ENCODE data around the gene FAM118A.
A peak's percentile ranks its signal among the peaks of the same experiment; 100 is the strongest.
"Not testable (repeated sequence)": the region's sequence is repeated elsewhere in the genome, so short reads cannot be mapped to it uniquely, and the experiment has no call there.

The FAM118A gene

DNA sequence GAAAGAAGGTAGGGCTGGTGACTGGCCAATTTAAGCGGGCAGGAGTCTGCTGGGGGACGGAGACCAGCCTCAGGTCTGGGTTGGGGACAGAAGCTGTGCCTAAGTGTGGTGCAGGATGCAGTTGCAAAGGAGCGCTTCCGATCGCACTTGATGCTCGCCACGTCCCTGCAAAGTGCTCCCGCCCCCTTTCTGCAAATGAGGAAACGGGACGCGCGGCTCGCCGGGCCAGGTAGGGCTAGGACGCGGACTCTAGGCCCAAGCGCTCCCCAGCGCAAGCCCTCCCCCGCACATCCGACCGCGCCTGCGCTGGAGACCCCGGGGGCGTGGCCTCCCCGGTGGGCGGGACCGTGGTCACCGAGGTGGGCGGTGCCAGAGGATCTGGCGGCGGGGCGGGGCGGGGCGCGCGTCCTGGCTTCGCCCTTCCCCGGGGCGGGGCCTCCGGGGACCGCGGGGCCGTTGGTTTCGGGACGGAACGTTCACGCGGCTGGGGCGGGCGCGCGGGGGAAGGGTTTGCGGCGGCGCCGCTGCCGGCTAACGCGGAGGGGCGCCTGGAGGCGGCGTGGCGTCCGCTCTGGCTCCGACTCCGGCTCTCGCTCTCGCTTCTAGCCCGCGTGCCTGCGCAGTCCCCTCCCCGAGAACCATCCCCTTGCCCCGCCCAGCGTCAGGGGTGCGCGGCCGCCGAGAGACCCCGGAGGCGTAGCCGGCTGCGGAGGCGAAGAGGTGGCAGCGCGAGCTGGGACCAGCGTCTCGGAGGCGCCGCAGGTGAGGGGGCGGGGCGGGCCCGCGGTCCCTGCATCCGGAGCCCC is at the start of gene FAM118A:
Gene FAM118A (plus strand): TSS at position 513 of the 806 bp plus-strand sequence. CDS start 12,446 bp downstream, outside the sequence.
- DNase-seq (peak; percentile 98), ATAC-seq (peak; percentile 85)

DNA sequence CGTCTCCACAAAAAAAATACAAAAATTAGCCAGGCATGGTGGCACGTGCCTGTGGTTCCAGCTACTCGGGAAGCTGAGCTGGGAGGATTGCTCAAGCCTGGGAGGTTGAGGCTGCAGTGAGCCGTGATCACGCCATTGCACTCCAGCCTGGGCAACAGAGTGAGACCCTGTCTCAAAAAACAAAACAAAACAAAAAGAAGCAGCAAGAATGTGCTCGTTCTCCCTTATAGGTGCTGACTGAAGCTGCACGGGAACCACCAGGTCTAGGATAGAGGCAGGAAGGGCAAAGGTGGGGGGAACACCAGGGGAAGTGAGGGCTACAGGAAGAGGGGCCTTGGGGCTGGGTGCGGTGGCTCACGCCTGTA is 49.4 kb upstream of the FAM118A start:
- not testable (repeated sequence) for ATAC-seq

DNA sequence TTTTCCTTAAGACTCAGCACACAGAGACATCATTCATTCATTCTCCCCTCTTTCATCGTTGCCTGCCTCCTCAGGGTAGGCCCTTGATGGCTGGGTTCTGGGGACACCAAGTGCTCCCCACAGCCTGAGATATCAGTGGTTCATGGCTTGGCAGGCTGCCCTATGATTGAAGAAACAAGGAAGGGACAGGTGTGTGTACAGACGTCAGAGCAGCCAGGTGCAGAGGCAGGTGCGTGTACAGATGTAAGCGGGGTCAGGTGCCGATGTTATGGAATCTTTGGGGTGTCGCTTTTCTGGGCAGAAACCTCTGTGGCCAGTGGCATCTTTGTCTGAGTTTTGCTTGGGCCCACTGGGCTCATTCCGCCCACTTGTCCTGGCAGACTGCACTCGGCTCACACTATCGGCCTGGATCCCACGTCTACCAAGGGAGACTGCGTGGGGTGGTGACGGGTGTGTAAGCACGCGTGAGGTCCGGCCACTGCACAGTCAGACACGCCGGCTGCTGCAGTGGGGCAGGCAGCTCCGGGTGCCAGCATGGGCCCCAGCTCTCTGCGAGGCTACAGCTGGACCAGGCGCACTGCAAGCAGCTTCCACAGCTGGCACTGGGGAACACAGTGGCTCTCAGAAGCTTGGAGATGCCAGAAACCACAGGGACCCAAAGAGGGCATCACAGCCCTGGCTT is 48.2 kb upstream of the FAM118A start:
- ATAC-seq = no peak
- DNase-seq = no peak

More for the DNA sequence above, 49.4 kb upstream of the FAM118A start:
- DNase-seq = not testable (repeated sequence)

DNA sequence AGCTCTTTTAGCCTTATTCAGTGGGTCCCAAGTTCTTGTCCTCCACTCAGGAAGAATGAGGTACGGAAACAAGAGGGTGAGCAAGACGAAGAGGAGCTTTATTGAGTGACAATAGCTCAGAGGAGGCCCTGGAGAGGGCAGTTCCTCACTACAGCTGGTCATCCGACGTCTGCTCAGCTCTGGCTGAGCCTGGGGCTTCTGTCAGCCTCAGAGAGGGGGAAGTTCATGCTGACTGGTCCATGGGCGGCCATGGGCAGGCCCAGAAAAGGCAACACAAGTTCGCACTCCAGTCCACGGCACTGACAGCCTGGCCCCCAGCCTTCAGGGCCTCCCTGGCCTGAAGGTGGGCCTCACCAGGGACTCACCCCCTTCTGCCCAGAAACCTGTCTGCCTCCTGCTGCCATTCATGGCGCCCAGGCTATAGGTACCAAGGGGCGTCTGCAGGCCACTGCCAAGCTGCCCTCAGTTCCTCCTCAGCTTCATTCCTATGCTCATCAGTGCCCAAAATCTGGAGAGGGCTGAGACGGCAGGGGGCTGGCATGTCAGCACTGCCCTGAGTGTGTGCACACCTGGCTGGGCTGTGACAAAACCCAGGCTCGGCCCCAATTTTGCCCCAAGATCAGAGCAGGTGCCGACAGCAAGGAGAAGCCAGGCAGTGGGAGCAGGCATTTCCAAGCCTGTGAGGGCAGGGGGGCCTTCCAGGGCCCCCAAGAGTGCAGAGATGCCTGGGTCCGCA is 47.4 kb upstream of the FAM118A start:
- ATAC-seq = no peak

DNA sequence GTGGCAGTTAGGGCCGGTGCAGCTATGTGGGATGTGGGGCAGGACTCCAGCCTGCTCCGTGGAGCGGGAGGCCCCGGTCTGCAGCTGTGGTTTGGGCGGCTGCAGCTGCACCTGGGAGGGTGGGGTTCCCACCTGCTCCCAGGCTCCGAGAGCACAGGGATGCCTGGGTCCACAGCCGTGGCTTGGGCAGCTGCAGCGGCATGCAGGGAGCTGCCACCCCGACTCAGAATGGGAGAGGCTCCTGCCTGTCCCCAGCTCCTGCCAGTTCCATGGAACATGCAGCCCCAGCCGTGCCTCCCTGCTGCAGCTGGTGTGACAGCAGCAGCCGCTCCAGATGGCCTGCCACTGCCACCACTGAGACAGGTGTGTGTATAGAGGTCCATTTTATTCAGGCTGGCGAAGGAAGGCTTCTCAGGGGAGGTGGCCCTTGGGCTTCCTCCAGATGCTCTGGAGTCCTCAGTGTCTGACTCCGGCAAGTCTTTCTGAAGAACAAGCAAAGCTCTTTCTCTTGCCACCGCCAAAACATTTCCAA is 46.7 kb upstream of the FAM118A start:
- DNase-seq (no peak), ATAC-seq (peak; percentile 20)

More for the DNA sequence above, 47.4 kb upstream of the FAM118A start:
- no peak for DNase-seq

DNA sequence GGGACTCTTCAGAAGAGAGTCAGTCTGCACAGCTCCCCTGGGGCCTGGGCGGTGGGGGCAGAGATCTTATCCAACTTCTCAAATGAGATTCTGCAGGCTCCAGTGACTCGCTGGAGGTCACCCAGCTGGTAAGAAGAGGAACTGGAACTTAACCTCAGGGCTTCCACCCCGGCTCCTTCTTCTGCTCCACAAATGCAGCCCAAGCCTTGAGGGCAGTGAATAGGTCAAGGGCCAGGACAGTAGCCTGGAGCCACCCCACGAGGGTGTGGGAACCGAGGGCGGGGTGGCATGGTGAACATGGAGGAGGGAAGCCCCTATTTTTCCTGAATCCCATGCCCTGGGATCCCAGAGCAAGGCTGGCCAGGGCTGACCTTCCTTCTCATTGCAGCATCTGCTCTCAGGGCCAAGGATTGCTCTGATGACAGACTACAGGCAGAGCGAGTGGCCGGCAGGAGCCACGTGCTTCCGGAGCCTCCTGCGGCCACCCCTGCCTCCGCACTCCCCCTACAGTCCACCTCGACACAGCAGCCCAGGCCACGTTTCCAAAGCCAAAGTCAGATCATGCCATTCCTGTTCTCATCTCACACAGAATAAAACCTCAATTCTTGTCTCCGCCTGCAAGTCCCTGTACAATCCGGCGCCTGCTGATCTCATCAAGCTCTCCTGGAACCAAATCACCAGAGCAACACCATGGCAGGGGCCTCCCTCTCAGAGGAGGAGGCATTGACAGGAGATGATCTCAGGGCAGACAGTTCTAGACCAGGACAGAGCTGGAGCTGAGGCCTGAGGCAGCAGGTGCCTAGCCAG is 46.1 kb upstream of the FAM118A start:
- peak; percentile 34 for DNase-seq
- ATAC-seq = peak; percentile 53

DNA sequence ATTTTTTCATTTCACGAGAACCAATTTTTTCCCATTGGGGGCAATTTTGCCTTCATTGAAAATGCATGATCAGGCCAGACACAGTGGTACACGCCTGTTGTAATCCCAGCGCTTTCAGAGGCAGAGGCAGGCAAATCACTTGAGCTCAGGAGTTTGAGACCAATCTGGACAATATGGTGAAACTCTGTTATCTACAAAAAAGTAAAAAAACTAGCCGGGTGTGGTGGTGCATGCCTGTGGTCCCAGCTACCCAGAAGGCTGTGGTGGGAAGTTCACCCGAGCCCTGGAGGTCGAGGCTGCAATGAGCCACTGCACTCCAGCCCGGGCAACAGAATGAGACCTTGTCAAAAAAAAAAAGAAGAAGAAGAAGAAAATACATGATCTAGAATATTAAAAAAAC is 44.2 kb upstream of the FAM118A start:
- ATAC-seq (no peak), DNase-seq (no peak)

DNA sequence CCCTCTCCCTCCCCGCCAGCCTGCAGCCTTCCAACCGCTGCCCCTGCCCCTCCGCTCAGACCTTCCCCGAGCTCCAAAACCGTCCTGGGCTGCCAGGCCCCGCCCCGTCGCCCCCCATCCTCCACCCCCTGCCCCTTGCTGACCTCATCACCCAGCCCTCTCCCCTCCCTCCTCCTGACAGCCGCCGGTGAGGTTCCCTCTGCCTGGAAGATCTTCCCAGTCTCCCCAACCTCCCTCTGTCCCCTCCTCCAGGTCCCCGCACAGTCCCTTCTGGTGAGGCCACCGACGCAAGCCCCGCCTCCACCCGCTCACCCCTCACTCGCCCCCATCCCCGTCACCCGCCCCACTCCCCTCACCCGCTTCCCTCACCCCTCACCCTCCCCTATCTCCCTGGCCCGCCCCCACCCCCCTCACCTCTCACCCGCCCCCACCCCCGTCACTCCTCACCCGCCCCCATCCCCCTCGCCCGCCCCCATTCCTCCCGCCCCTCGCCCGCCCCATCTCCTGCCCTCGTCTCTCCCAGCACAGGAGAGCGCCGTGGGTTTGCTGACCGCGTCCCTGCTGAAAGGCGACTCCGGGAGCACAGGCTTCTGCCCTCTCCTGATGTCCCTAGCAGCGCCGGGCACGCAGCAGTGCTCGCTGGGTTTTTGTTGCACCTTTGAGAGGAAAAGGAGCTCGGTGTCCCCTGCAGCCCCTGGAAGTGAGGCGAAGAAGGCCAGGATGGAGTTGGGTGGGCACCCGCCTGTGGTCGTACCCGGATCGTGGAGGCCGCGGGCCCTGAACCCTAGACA is 41.4 kb upstream of the FAM118A start:
- no peak for ATAC-seq
- DNase-seq = no peak

DNA sequence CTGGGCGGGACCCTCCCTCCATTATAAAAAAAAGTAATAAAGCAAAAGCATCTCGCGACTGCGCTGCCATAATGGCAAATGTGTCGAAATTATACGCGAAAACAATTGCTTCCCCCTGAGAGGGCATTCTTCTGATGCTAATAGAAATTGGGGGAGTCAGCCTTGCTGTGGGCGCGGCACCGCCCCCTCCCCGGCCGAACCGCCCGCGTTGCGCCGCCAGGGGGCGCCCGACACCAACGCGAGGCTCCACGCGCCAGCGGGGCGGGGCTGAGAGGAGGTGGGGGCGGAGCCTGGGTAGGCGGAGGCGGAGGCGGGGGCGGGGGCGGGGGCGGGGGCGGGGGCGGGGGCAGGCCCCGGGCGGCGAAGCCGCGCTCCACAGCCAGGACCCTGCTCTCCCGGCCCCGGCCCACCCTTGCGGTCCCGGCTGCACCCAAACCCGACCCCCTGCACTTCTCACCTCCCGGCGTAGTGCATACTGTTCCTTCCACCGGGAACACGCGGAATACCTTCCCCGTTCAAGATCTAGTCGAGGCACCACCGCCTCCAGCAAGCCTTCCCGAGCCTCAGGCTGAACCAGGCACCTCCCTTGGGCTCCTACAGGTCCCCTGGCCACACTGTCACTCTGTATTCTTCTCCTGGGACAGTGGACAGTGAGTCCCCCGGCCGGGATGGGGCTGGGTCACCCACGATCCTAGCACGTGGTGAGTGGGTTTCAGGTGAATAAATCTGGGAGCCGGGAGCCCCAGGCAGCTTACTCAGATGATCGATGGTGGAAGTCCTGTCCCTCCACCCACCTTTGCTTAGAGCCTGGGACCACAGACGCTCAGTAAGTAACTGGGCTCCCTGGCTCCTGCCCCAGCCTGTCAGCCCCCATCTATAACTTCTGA is 40.5 kb upstream of the FAM118A start:
- ATAC-seq (peak; percentile 87), DNase-seq (peak; percentile 89)

DNA sequence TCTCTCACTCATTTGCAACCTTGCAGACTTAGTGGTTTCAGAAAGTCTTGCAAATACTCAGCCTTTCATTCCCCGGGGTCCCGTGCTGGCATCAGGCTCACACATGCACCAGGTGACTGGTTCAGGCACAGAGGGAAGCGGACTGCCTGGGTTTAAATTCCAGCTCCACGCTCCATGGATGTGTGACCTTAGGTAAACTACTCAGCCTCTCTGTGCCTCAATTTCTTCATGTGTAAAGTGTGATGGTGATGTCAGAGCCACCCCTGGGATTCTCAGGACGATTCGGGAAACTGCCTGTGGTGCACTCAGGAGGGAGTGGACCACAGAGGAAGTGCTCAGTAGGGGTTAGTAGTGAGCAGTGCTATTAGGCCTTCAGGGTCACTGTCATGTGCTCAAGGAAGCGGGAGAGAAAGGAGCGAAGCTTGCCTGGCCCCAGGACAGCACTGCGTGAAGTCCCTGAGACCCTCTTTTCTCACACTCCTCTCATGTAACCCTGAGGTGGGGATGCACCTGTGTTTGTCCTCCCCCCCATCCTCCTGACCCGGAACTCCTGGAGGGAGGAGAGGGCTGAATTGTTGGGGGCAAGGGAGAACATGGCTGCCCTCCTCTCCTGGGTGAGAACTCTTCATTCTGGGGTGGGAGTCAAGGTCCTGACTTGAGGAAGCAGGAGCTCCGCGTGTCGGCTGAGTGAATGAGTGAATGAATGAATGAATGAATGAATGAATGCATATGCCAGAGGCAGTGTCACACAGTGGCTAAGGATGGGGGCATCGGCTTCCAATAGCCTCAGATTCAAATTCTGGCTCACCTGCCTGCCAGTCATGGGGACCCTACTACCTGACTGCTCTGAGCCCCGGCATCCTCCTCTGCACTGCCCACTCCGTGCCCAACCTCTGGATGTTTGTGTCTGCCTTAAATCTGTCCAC is 39.4 kb upstream of the FAM118A start:
- ATAC-seq = no peak

DNA sequence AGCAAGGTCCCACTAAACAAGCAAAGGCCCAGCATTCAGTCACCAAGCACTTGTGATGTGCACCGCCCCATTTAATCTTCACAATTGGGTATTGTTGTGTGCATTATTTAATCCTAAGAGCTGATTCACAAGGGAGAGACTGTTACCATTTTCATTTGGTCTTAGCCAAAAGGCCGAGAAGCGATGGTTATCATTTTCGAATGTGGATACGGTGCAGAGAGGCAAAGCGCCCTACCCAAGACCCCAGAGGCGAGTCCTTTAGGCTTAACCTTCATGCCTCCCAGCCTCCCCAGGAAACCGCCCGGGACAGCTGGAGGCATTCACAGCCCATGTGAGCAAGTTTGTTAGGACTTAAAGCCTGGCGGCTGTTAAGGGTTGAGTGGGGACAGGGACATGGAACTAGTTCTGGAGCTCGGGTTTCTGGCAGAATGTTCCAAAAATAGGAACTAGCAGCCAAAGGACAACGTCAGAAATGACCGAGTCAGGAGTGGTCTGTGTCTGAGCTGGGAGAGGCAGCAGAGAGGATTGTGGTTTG is 38.0 kb upstream of the FAM118A start:
- DNase-seq (no peak), ATAC-seq (no peak)

More for the DNA sequence above, 39.4 kb upstream of the FAM118A start:
- no peak for DNase-seq

DNA sequence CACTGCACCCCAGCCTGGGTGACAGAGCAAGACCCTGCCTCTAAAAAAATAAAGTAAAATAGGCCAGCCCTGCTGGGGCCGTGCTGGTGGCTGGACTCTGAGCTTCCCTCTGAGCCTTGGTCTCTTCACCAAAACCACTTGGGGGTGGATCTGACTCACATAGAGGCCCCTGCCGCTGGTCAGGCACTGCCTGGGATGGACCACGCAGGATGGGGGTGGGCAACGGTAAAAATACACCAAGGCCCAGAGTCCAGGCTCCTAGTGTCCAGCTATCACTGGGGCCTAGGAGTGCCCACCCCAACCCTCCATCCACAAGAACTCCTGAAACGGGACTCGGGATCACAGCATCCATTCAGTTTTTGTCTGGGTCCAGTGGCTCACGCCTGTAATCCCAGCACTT is 37.2 kb upstream of the FAM118A start:
- DNase-seq (no peak), ATAC-seq (no peak)

DNA sequence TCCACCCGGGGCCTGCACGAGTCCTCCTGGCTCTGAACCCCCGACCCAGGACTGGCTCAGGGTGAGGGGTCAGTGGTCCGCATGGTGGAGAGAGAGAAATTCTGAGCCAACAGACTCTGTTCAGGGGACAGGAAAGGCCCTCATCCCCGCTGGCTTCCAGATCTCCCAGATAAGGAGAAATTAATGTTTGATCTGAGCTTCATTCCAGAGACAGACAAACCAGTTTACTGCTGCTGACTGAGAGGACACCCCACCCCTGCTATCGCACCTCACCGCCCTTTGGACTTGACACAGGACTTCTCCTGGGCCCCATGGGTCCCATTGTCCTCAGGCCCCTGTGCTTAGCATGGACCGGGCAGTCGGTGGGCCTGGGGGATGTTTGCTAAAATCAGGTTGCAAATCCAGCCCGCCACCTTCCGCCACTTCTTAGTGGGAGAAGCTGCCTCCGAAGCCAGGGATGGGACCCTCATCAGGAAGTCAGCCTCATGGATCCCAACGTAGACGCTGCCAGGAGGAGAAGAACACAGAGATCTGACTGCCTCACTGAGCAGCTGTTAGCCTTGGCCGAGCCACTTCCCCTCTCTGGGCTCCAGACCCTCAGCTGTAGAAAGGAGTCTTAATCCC is 36.2 kb upstream of the FAM118A start:
- DNase-seq = no peak
- no peak for ATAC-seq

DNA sequence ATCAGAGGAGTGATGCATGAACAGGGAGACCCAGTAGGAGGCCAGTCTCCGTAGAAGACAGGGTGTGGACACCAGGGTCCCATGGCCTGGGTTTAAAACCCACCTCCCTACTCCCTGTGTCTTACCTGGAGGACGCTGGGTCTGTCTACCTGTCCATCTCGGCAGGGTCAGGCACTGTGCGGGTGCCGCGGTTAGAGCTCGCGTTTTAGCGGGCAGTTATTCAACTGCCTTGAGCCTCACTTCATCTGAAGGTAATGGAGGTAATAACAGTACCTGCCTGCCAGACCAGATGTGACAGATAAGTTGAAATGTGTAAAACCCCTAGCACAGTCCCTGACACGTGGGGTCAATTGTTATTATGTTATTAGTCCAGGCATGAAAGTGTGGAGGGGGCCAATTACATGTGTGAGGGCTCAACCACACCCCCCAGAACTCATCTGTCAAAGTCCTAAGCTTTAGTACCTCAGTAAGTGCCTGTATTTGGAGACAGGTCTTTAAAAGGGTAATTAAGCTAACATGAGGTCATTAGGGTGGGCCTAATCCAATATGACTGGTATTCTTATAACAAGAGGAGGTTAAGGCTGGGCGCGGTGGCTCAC is 33.1 kb upstream of the FAM118A start:
- DNase-seq = no peak
- ATAC-seq = no peak

DNA sequence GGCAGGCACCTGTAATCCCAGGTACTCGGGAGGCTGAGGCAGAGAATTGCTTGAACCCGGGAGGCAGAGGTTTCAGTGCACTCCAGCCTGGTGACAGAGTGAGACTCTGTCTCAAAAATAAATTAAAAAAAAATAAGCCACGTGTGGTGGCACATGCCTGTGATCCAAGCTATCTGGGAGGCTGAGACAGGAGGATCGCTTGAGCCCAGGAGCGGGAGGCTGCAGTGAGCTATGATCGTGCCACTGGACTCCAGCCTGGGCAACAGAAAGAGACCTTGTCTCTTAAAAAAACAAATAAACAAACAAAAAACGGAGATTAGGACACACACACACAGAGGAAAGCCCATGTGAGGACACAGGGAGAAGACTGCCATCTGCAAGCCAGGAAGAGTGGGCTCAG is 32.0 kb upstream of the FAM118A start:
- not testable (repeated sequence) for DNase-seq, ATAC-seq

DNA sequence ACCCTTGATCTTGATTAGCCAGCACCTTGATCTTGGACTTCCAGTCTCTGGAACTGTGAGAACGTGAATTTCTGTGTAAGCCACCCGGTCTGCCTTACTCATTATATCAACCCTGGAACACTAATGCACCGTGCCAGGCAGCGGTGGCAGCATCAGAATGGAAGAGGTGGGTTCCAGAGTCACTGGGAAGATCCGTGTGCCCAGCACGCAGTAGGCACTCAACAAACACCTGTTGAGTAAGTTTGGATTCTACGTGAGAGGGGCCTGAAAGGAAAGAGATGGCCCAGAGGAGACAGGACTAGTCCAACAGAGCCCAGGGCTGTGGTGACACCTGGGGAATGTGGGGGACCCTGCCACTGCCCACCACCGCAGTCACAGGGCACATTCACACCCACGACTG is 31.6 kb upstream of the FAM118A start:
- ATAC-seq (no peak), DNase-seq (no peak)

DNA sequence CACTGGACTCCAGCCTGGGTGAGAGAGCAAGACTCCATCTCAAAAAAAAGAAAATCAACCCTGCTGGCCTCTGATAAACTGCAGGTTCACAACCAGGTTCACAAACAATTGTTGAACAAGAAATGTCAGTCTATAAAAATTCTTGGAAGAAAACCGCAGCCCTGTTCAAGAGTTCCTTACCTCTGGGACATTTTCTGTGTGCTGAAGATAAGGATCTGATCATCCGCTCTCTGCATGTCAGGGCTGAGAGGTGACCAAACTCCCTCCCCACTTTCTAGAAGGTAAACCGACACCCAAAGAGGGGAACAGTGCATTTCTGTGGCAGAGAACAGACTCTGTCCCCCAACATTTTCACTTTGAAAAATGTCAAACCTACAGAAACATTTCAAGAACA is 29.1 kb upstream of the FAM118A start:
- ATAC-seq = no peak
- no peak for DNase-seq

DNA sequence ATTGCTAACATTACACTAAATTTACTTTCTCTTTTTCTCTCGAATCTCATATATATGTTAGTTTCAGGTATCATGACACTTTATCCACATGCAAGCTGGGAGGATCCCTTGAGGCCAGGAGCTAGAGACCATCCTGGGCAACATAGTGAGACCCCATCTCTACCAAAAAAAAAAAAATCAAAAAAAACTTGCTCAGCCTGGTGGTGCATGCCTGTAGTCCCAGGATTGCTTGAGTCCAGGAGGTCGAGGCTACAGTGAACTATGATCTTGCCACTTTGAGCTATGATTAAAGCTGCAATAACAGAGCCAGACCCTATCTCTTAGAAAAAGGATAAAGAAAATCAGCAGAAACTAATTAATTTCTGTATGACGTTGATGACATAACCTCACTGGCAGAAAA is 28.7 kb upstream of the FAM118A start:
- DNase-seq (no peak), ATAC-seq (no peak)
